HG03442 (cell line): ENCODE data around the gene MOV10L1.
"Not testable (repeated sequence)": the region's sequence is repeated elsewhere in the genome, so short reads cannot be mapped to it uniquely, and the experiment has no call there.

Experiments
- ATAC-seq: cut with Tn5 transposase; IDR thresholded peaks from one replicate; pipeline ENCODE4 v1.9.1; 2021; ENCODE audit warnings: mild to moderate bottlenecking, moderate library complexity; ENCODE audit not compliant: unreplicated experiment

The MOV10L1 gene

DNA sequence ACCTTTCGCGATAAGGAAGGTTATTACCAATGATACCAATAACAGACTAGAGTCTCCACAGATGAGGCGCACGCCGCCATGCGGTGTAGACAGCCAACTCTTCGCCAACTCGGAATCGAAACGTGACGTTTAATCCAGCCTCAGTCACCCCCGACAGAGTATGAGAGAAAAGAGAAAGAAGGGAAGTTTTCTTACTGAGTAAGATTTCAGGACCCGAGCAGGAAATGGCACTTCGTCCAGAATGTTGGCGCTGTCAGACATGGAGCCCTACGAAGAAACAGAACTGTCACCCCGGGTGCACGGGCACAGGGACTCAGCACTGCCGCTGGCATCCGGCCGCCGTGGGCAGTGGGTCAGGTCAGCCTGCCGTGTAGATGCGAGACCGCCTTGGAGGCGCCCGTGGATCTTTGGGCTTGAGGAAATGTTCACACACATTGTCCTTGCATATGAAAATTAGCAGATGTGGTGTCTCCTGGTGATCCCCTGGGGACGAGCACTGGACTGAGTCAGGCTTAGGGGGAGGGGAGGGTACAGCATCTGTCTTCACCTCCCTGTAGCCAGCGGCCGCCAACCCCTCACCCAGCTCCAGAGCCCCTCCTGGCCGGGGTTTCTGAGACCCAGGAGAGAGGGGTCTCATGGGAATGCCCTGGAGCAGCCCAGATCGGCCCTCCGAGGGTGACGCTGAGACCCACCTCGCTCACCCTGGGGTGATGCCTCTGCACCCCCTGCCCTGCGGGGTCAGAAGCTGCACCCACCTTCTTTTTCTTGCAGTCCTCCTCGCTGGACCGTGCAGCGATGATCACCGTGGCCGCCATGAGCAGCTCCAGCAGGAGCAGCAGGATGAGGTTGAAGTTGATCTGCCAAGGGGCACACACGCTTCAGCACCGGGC lies 12.9 kb upstream of the MOV10L1 start:
- no peak for ATAC-seq

DNA sequence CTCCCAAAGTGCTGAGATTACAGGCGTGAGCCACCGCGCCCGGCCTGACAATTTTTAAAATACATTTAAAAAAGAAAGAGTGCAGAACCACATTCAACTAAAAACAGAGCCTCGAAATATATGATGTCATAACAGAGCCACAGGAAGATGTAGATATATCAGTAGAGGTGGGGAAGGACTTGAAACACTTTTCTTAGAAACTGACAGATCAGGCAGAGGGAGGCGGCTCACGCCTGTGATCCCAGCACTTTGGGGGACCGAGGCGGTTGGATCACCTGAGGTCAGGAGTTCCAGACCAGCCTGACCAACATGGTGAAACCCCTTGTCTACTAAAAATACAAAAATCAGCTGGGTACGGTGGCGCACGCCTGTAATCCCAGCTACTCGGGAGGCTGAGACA lies 11.6 kb upstream of the MOV10L1 start:
- ATAC-seq: no peak

DNA sequence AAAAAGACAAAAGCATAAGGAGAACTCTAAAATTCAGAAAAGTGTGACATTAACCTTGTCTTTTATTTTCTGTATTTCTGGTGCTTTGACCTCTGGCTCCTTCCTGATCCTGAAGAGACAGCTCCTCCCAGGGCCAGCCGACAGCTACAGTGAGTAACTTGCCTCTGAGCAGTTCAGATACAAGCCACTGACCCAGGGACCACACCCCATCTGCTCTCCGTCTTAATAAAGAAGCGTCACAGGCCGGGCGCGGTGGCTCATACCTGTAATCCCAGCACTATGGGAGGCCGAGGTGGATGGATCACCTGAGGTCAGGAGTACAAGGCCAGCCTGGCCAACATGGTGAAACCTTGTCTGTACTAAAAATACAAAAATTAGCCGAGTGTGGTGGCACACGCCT lies 11.0 kb upstream of the MOV10L1 start:
- ATAC-seq: no peak

DNA sequence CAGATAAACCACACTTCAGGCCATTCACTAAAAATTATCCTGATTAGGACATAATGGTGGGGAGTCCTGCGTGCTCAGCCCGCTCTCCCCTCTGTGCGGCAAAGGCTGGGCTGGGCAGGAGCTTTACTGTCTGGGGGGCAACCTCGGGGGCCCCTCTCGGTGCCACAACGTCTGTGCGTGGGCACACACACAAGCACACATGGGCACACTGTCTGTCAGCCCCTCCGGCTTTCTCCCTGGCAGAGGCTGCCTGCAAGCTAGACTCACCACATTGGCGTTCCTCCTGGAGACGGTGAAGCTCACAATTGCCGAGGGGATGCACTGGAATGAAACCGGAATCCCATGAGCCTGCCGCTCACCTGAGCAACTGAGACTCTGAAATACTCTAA lies 9.7 kb upstream of the MOV10L1 start:
- no peak for ATAC-seq

DNA sequence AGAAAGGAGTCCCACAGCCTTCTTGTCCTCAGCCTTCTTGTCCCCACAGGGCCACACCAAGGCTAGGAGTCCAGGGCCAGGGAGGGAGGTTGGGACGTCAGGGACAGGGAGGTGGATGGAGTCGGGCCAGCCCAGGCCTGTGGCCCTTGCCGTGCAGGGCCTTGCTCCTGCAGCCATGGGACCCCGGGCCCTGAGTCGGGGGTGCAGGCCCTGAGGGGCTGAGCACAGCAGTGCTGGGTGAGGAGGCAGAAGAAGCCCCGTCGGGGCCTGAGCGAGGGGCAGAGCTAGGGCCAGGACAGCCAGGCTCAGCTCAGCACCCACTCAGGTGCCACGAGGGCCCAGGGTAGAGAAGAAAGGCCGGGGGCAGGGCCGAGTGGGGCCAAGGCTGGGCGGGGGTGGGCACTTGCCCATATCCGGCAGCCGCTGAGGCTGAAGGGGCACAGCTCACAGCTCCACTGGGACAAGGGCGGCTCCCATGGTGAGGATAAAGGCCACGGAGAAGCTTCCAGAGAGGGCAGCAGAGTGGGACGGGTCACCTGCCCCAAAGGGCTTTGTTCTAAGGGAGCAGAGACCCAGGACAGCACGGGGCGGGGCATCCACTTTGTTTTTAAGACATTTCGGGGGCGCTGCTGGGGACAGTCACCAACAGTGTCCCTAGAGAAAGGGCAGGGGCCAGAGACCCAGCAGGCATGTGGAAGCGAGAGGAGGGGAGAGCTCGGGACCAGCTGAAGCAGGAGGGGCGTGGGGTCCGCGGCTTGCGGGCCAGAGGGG lies 8.2 kb upstream of the MOV10L1 start:
- no peak for ATAC-seq

DNA sequence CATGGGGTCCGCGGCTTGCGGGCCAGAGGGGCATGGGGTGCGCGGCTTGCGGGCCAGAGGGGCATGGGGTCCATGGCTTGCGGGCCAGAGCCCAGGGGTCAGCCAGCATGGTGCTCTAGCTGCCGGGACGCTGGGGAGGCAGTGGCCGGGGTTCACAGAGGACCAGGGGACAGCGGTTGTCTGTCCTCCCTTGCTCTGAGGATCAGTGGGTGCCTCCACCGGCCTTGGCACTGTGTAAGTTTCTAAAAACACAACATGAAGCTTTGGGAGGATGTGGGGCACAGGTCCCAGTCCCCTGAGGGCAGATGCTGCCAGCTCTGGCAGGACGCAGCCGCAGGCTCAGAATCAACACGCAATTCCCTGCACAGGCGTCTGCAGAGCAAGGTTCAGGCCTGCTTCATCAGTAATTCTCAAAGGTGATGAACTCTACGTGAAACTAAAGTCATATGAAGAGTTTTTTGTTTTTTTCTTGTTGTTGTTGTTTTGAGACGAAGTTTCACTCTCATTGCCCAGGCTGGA lies 7.5 kb upstream of the MOV10L1 start:
- no peak for ATAC-seq

DNA sequence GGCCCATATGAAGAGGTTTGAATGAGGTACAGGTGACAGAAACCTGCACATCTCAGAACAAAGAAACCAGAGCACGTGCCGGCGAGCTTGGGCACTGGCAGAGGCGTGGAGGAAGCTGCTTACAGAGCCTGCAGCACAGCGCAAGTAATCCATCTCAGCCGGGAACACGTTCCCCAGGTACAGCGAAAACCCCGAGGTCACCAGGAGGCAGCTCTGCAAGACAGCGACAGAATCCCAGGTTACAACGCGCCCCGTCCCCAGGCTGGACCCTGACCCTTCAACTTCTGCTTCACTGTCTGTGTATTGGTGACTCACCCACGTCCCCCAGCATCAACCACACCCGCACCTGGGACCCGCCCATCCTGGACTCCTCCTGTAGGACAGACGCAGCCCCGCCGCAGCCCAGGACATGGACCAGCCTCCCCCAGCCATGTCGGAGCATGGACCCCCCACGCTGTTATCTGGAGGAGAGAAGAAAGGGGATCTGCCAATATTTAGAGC lies 6.8 kb upstream of the MOV10L1 start:
- ATAC-seq: no peak

DNA sequence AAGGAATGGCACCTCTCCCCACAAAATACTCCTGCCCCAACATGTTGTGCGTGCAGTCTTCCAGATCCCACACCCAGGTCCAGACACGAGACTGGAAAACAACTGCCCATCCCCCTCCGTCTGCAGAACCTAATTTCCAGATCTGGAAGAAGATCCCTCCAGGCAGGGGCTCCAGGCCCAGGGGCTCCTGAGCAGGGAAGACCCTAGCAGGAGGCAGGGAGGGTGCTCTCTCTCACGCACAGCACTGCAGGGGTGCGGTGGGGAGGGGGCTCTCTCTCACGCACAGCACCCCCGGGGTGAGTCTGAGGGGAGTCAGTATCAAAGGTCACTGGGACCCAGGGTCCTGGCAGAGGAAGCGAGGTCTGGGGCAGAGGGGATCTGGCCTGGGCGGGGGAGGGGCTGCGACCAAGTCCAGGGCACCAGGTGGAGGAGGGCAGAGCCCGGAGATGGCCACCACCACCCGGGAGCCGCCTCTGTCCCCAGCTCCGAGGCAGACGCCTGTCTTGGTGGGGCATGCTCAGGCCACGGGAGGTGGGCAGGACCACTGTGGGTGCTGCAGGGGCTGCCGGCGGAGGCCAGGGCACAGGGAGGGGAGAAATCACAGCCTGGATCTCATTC lies 6.2 kb upstream of the MOV10L1 start:
- no peak for ATAC-seq

DNA sequence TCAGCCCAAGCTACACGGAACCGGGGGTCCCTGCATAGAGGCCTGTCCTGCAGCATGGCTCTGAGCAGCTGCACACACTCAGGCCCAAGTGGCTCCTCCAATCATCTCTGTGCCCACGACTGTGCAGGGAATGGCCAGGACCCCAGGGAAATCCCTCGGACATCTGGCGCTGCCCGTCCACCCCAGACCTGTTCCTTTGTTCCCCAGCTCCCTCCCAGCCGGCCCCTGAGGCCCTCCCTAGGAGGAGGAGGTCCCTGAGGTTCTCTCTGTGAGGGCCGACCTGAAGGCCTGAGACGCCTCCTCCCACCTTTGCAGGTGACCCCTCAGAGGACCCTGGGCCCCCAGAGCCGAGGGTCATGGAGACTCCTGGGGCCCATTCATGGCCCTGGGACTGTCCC lies 5.7 kb upstream of the MOV10L1 start:
- ATAC-seq: no peak

DNA sequence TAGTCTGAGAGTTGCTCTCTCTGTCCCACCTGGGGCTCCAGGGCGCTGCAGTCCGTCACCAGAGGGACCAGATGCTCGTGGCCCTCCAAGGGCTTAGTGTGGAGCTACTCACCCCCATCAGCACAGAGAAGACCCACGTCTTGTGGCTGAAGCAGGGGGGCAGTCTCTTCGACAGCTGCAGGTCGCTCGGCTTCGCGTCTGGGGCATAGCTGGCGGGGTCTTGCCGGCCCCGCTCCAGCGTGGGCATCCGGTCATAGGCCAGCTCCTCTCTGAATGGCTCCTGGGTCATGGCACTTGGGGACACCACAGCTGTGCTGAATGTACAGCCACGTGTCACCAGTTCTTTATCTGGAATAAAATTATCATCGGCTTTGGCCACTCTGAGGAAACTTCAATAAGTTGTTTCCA lies 5.2 kb upstream of the MOV10L1 start:
- ATAC-seq: no peak

DNA sequence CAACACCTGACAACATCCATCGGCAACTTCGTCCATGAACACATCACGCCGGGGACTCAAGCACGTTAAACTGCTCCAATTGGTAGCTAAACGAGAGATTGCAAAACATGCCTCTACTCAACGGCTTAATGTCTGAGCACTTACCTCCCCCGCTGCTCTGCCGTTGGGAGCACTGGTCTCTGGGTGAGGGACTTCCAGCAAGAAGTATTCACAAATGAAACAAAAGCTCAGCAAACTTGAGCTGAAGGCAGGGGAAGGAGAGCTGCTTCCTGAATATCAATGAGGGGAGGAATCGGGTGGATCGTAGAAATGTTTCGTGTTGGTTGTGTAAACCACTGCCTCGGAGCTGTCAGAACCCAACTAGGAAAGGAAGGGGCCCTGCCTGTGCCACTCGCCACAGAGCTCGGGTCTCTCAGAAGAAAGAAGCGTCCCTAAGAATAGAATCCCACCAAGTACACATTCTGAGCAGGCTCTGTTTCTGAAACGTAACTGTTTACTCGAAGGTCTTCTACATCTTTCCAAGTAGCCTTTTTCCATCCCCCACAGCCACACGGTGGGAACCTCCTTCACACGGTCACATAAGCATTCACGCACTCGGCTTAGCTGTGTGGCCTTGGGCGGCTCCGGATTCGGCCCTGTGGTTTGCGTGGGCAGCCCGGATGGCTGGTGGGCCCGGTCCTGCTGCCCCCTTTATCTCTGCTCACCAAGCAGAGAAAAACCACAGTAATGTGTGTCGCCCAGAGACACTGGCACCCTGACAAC lies 4.4 kb upstream of the MOV10L1 start, which contains the start of gene MLC1:
TSS of gene MLC1 (minus strand) at position 216 of the 762 bp plus-strand sequence. CDS start 524 bp downstream, outside the sequence.
- no peak for ATAC-seq

DNA sequence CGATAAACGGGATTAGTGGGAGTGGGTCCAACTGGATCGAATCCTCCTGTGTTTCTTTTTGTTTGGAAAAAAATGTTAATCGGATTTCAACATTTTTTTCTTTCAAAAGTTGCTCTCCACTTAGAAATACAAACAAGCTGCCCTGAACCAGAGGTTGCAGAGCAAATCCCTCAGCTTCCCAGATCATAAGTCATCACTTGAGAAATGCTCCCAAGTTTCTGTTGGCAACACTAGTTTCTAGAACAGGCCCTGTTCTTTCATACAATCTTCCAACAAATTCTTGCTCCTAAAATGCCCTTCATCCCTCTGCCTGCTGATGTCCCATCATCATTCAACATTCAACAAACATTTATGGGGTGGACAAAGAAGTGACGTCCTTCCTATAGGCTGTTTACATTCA lies 3.3 kb upstream of the MOV10L1 start:
- ATAC-seq: no peak

DNA sequence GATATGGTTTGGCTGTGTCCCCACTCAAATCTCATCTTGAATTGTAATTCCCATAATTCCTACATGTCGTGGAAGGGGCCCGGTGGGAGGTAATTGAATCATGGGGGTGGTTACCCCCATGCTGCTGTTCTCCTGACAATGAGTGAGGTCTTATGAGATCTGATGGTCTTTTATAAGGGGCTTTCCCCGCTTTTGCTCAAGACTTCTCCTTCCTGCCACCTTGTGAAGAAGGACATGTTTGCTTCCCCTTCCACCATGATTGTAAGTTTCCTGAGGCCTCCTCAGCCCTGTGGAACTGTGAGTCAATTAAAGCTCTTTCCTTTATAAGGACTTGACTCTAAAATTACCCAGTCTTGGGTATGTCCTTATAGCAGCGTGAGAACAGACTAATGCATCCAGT lies 2.8 kb upstream of the MOV10L1 start:
- not testable (repeated sequence) for ATAC-seq

DNA sequence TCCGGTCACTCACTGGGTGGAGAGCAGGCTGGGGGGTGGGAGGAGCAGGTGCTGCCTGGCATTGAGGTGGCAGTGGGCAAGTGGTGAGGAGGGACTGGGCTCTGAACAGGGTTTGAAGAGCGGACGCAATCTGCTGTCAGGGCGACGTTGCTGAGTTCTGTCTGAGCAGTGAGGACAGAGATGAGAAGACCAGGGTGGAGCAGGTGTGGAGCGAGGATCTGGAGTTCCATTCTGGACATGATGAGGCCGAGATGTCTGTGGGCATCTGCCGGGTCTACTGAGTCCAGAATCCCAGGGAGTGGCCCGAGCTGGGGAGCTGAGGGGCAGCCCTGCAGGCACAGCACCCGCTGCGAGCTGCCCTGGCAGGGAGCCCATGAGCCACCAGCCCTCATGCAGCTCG lies 2.2 kb upstream of the MOV10L1 start:
- no peak for ATAC-seq

DNA sequence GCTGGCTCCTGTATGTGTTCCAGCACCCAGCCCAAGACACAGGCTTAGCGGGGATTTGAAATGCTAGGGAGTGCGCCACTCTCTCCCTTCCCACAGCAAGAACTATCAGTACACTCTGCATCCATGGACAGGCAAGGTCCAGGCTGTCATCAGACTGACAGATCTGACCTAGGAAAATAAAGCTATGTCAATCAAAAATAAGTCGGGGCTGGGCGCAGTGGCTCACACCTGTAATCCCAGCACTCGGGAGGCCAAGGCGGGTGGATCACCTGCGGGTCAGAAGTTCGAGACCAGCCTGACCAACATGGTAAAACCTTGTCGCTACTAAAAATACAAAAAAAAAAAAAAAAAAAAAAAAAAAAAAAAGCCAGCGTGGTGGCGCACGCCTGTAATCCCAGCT lies 1.7 kb upstream of the MOV10L1 start:
- ATAC-seq: no peak

DNA sequence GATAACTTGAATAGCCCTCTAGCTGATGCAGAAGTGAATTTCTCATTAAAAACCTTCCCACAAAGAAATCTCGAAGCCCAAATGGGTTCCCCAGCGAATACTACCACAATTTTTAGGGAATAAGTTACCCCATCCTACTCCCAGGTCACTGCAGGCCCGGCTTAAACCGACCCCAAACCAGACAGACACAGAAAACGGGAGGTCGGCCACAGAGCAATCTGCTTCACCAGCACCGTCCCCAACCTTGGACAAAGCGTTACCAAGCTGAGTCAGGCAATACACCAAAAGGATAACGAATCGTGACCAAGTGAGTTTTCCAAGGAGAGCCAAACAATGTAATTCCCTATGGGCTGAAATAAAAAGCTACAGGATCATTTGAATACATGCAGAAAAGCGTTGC lies 575 bp upstream of the MOV10L1 start:
- no peak for ATAC-seq

DNA sequence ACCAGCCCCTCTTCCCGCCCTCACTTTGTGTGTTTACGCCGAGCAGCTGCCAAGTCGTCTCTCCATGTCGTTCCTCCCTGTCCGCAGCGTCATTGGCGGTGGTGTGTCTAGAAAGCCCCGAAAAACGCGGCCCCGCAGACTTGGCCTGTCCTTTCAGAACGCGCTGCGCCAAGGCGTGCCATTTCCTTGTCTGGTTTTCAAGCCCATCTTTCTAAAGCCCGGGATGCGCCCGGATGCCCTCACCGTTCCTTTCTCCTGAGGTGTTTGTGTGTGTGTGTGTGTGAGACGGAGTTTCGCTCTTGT lies 557 bp downstream of the MOV10L1 start:
- ATAC-seq: no peak

DNA sequence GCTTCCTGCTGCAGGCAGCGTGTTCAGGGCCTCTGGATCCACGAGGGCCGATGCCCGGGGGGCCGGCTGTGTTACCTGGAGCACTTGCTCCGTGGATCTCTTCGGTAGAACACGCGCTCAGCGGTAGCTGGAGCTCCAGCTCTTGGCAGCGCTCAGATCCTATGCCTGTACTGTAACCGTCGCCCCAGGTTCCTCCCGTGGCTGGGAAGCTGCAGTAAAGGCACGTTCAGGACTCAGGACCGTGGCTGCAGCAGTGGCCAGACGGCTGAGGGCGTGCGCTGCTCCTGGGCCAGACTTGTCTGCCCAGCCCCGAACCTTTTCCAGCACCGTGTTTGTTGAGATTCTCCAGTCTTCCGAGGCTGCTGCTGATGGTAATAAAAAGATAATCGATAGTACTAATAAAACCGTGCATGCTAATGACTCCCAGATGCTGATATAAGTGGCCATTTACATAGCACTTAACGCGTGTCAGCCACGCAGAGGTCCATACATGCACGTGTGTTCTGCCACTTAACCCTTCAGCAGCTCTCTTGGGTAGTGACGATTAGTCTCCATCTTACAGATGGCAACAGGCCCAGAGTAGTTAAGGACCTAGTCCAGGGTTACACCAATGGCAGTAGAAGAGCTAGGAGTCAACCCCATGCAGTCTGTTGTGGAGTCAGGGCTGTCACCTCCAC lies 1.4 kb downstream of the MOV10L1 start:
- no peak for ATAC-seq

DNA sequence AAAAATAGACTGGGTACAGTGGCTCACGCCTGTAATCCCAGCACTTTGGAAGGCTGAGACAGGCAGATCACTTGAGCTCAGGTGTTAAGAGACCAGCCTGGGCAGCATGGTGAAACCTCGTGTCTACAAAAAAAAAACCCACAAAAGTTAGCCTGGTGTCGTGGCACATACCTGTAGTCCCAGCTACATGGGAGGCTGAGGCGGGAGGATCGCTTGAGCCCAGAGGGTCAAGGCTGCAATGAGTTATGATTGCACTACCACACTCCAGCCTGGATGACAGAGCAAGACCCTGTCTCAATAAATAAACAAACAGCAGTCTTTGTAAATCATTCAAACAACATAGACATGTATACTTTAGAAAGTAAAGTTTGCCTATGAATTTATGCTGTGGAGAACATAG lies 2.5 kb downstream of the MOV10L1 start:
- no peak for ATAC-seq

DNA sequence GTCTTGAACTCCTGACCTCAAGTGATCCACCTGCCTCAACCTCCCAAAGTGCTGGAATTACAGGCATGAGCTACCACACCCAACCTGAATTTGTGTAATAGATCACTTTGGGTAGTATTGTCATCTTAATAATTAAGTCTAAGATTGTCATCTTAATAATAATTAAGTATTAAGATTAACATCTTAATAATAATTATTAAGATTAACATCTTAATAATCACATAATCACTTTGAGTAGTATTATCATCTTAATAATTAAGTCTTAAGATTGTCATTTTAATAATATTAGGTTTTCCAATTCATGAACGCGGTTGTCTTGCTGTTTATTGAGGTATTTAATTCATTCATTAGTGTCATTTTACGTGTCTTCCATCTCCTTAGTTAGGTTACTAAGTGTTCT lies 8.2 kb downstream of the MOV10L1 start:
- no peak for ATAC-seq
